T1000 (cell line): Measurements from ENCODE around the gene ZSCAN10.
"Not testable (repeated sequence)": the region's sequence is repeated elsewhere in the genome, so short reads cannot be mapped to it uniquely, and the experiment has no call there.

ENCODE experiments used
- DNase-seq: peaks from one replicate; lab custom pipeline; 2025; ENCODE audit warnings: mixed read lengths; lab: John Stamatoyannopoulos, UW

ZSCAN10 gene

GRCh38 chr16:3085868-3086595 is 13.1 kb downstream of the ZSCAN10 start:
- DNase-seq: no peak

GRCh38 chr16:3084969-3085670 is 14.0 kb downstream of the ZSCAN10 start:
- no peak for DNase-seq

GRCh38 chr16:3084491-3084890 is 14.6 kb downstream of the ZSCAN10 start:
- no peak for DNase-seq

- not testable (repeated sequence) for DNase-seq
Observed at GRCh38 chr16:3083408-3083807, 15.7 kb downstream of the ZSCAN10 start.

- DNase-seq: not testable (repeated sequence)
Observed at GRCh38 chr16:3081957-3082356, 17.1 kb downstream of the ZSCAN10 start.

GRCh38 chr16:3080024-3080423 is 19.1 kb downstream of the ZSCAN10 start:
- DNase-seq: no peak

GRCh38 chr16:3076577-3076976 is 22.5 kb downstream of the ZSCAN10 start:
- no peak for DNase-seq

- DNase-seq: not testable (repeated sequence)
Observed at GRCh38 chr16:3075946-3076345, 23.1 kb downstream of the ZSCAN10 start.

- no peak for DNase-seq
Observed at GRCh38 chr16:3075523-3075915, 23.6 kb downstream of the ZSCAN10 start.

- no peak for DNase-seq
Observed at GRCh38 chr16:3074860-3075522, 24.1 kb downstream of the ZSCAN10 start.

GRCh38 chr16:3073448-3073847 is 25.6 kb downstream of the ZSCAN10 start:
- DNase-seq: no peak

- not testable (repeated sequence) for DNase-seq
Observed at GRCh38 chr16:3072576-3073263, 26.4 kb downstream of the ZSCAN10 start.

- not testable (repeated sequence) for DNase-seq
Observed at GRCh38 chr16:3072148-3072547, 26.9 kb downstream of the ZSCAN10 start.

GRCh38 chr16:3071655-3072054 is 27.4 kb downstream of the ZSCAN10 start:
- DNase-seq: no peak

- DNase-seq: no peak
Observed at GRCh38 chr16:3070608-3071111, 28.4 kb downstream of the ZSCAN10 start.

GRCh38 chr16:3069146-3069545 is 29.9 kb downstream of the ZSCAN10 start:
- DNase-seq: not testable (repeated sequence)

- DNase-seq: no peak
Observed at GRCh38 chr16:3068487-3068886, 30.6 kb downstream of the ZSCAN10 start.

GRCh38 chr16:3066440-3066748 is 32.7 kb downstream of the ZSCAN10 start:
- DNase-seq: no peak

GRCh38 chr16:3065742-3066439 is 33.2 kb downstream of the ZSCAN10 start:
- DNase-seq: no peak

- peak; percentile 31 for DNase-seq
Observed at GRCh38 chr16:3065069-3065741, 33.9 kb downstream of the ZSCAN10 start, which contains the start of gene IL32. Gene IL32, plus strand, starts transcription at chr16:3065640. Its CDS starts 172 bp downstream, at chr16:3065812.
